H9 (cell line): ENCODE results near the gene NTSR2. TPM values are rescaled to one million over a fixed set of nuclear protein-coding genes. Genes with fewer than 3 reads are reported as not detected.

ENCODE experiments used
- DNase-seq: peaks from one replicate; pipeline ENCODE4 v3.0.0-alpha.2; 2017
- H2AFZ ChIP-seq: one replicate; pipeline ENCODE4 v1.6.1; 2013; ENCODE audit warnings: mild to moderate bottlenecking, low read length, control low read depth, moderate library complexity
- H2AK5ac ChIP-seq: 2 replicates; pipeline ENCODE4 v1.6.1; 2013; ENCODE audit warnings: low read length, control low read depth, mixed read lengths; ENCODE audit not compliant: insufficient read length
- H2BK120ac ChIP-seq: one replicate; pipeline ENCODE4 v1.6.1; 2013; ENCODE audit warnings: low read depth, mild to moderate bottlenecking, low read length, control low read depth, inconsistent platforms; ENCODE audit not compliant: poor library complexity, severe bottlenecking
- H2BK12ac ChIP-seq: 2 replicates; pipeline ENCODE4 v1.6.1; 2013; ENCODE audit warnings: low read length, control low read depth, mixed read lengths, low read depth; ENCODE audit not compliant: insufficient read length
- H2BK15ac ChIP-seq: 2 replicates; pipeline ENCODE4 v1.6.1; 2013; ENCODE audit warnings: low read depth, low read length, control low read depth
- H2BK20ac ChIP-seq: one replicate; pipeline ENCODE4 v1.6.1; 2013; ENCODE audit warnings: low read depth, mild to moderate bottlenecking, low read length, control low read depth, inconsistent platforms; ENCODE audit not compliant: poor library complexity, severe bottlenecking
- H2BK5ac ChIP-seq: 2 replicates; pipeline ENCODE4 v1.6.1; 2013; ENCODE audit warnings: low read length, control low read depth, mixed read lengths; ENCODE audit not compliant: insufficient read length
- H3K14ac ChIP-seq: 2 replicates; pipeline ENCODE4 v1.6.1; 2013; ENCODE audit warnings: low read length, control low read depth; ENCODE audit not compliant: insufficient read depth
- H3K18ac ChIP-seq: 2 replicates; pipeline ENCODE4 v1.6.1; 2013; ENCODE audit warnings: low read depth, mild to moderate bottlenecking, mixed read lengths, low read length, control low read depth; ENCODE audit not compliant: insufficient read length
- H3K23ac ChIP-seq: 2 replicates; pipeline ENCODE4 v1.6.1; 2013; ENCODE audit warnings: low read length, control low read depth, mixed read lengths, low read depth; ENCODE audit not compliant: insufficient read length
- H3K23me2 ChIP-seq: 2 replicates; pipeline ENCODE4 v1.6.1; 2013; ENCODE audit warnings: low read depth, mild to moderate bottlenecking, mixed read lengths, low read length, control low read depth; ENCODE audit not compliant: insufficient read length, poor library complexity, severe bottlenecking
- H3K27ac ChIP-seq: 2 replicates; pipeline ENCODE4 v1.5.1; 2013; ENCODE audit warnings: low read length, control low read depth, mixed read lengths, low read depth; ENCODE audit not compliant: insufficient read length
- H3K27me3 ChIP-seq: 2 replicates; pipeline ENCODE4 v1.6.1; 2013; ENCODE audit warnings: low read length, control low read depth, inconsistent platforms; ENCODE audit not compliant: insufficient read depth
- H3K4ac ChIP-seq: 2 replicates; pipeline ENCODE4 v1.6.1; 2013; ENCODE audit warnings: low read depth, mild to moderate bottlenecking, control low read depth, inconsistent platforms, low read length, moderate library complexity
- H3K4me1 ChIP-seq: 2 replicates; pipeline ENCODE4 v1.6.1; 2013; ENCODE audit warnings: low read length, control low read depth, inconsistent platforms; ENCODE audit not compliant: insufficient read depth
- H3K4me2 ChIP-seq: 2 replicates; pipeline ENCODE4 v1.6.1; 2013; ENCODE audit warnings: low read length, control low read depth, mixed read lengths; ENCODE audit not compliant: insufficient read length, insufficient read depth
- H3K56ac ChIP-seq: 2 replicates; pipeline ENCODE4 v1.6.1; 2013; ENCODE audit warnings: low read depth, mild to moderate bottlenecking, mixed read lengths, low read length, control low read depth; ENCODE audit not compliant: insufficient read length
- H3K79me1 ChIP-seq: 2 replicates; pipeline ENCODE4 v1.6.1; 2013; ENCODE audit warnings: low read depth, mild to moderate bottlenecking, moderate library complexity, low read length, control low read depth, inconsistent platforms; ENCODE audit not compliant: insufficient read depth, poor library complexity, severe bottlenecking
- H3K79me2 ChIP-seq: 2 replicates; pipeline ENCODE4 v1.6.1; 2013; ENCODE audit warnings: low read length, control low read depth, inconsistent platforms; ENCODE audit not compliant: insufficient read depth
- H3K9ac ChIP-seq: 2 replicates; pipeline ENCODE4 v1.6.1; 2013; ENCODE audit warnings: low read length, control low read depth, mixed read lengths; ENCODE audit not compliant: insufficient read length; ENCODE audit errors: extremely low read depth
- H3K9me3 ChIP-seq: one replicate; pipeline ENCODE4 v1.6.1; 2013; ENCODE audit warnings: low read depth, low read length, inconsistent platforms; ENCODE audit not compliant: control insufficient read depth
- H3T11ph ChIP-seq: one replicate; pipeline ENCODE4 v1.6.1; 2013; ENCODE audit warnings: mild to moderate bottlenecking, low read length, control low read depth, inconsistent platforms
- H4K20me1 ChIP-seq: one replicate; pipeline ENCODE4 v1.6.1; 2013; ENCODE audit not compliant: control insufficient read depth, insufficient read length, insufficient read depth
- H4K5ac ChIP-seq: 2 replicates; pipeline ENCODE4 v1.6.1; 2013; ENCODE audit warnings: low read depth, mild to moderate bottlenecking, mixed read lengths, low read length, control low read depth; ENCODE audit not compliant: insufficient read length
- H4K8ac ChIP-seq: replicated peaks from 2 replicates; pipeline ENCODE4 v1.6.1; 2013; ENCODE audit warnings: low read length, control low read depth, mixed read lengths, low read depth; ENCODE audit not compliant: insufficient read length
- H4K91ac ChIP-seq: 2 replicates; pipeline ENCODE4 v1.6.1; 2013; ENCODE audit warnings: low read depth, mild to moderate bottlenecking, moderate library complexity, mixed read lengths, low read length, control low read depth; ENCODE audit not compliant: insufficient read length
- H3K27ac Mint-ChIP-seq, 3 experiments: 2 replicates in 2 of 3; 3 replicates in 1 of 3; pipeline ENCODE4 v1.8.0; 2020 to 2021; ENCODE audit warnings: mixed read lengths in 3 of 3, mild to moderate bottlenecking in 1 of 3, moderate library complexity in 1 of 3
- H3K27me3 Mint-ChIP-seq: 2 replicates; pipeline ENCODE4 v1.8.0; 2021; ENCODE audit warnings: low read depth, mild to moderate bottlenecking, moderate library complexity, mixed read lengths
- H3K36me3 Mint-ChIP-seq, 3 experiments: 2 replicates in 2 of 3; 3 replicates in 1 of 3; pipeline ENCODE4 v1.8.0; 2020 to 2021; ENCODE audit warnings: low read depth in 3 of 3, mixed read lengths in 3 of 3; ENCODE audit not compliant: insufficient read depth in 1 of 3
- H3K4me1 Mint-ChIP-seq, 2 experiments: 2 replicates each; pipeline ENCODE4 v1.8.0; 2020; ENCODE audit warnings: mixed read lengths in 2 of 2
- H3K4me3 Mint-ChIP-seq, 2 experiments: 2 replicates in 1 of 2; 3 replicates in 1 of 2; pipeline ENCODE4 v1.8.0; 2020 to 2021; ENCODE audit warnings: mild to moderate bottlenecking in 2 of 2, mixed read lengths in 2 of 2, moderate library complexity in 1 of 2
- H3K9me3 Mint-ChIP-seq, 2 experiments: 2 replicates in 1 of 2; 3 replicates in 1 of 2; pipeline ENCODE4 v1.8.0; 2020; ENCODE audit warnings: mild to moderate bottlenecking in 2 of 2, mixed read lengths in 2 of 2, moderate library complexity in 1 of 2
- WGBS: extraction: QIAGEN DNeasy Blood & Tissue Kit; methylation state at CpG from one replicate; pipeline ENCODE4 v1.1.7; 2013; ENCODE audit warnings: missing lambda C conversion rate, low lambda C conversion rate, mixed read lengths; ENCODE audit not compliant: insufficient read length; ENCODE audit errors: extremely low coverage; 5-methylcytosine and 5-hydroxymethylcytosine counted together
- total RNA-seq: library from RNA; stranded (reverse); gene quantifications from 2 replicates; pipeline ENCODE4 v1.2.1, GENCODE V29; 2021
- TF ChIP-seq, protein P1 (sequence below): fragments of 200-600 bp; sonication (generic); conservative IDR thresholded peaks from 3 replicates; pipeline ENCODE4 v1.8.0; 2021; ENCODE audit warnings: antibody characterized with exemption, mild to moderate bottlenecking

Gene NTSR2
- total RNA-seq, 1 experiment from 2014 or later: not detected

DNA sequence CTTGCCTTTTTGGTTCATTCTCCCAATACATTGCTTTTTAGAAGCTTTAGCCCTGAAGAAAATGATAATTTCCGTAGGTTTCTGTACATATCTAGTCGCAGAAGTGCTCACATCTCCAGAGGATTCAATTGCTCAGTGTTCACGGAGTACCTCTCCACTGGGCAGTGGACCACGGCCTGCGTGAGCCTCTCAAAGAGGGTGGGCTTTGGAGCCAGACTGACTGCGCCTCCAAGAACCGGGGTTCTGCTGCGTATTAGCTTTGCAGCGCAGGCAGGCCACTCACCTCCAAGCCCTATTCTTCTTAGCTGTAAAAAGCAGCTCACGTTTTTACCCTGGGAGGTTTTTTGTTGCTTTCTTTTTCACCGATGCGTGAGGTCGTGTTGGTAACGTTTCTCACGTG, 35.4 kb downstream of the NTSR2 start:
- no peak overlapping the region for H3K9ac ChIP-seq

More for the DNA sequence above, 35.4 kb downstream of the NTSR2 start:
- Mint-ChIP-seq H3K9me3 (no peaks in the 10 kb centered on the region), H3K27ac (no peak overlapping the region), H3K27me3 (no peaks in the 10 kb centered on the region; the same call in 1 of the 2 replicates), H3K4me1 (peaks cover 0 to 3% of the 10 kb centered on the region in 2 experiments; a peak in 1 of 4 replicates), H3K4me3 (no peak overlapping the region), H3K36me3 (peaks cover 19 to 35% (median 29%) of the 10 kb centered on the region in 3 experiments)
- Histone ChIP-seq H3K18ac (no peak overlapping the region), H4K20me1 (no peaks in the 10 kb centered on the region), H4K8ac (no peak overlapping the region), H4K5ac (no peak overlapping the region), H3K23me2 (no peaks in the 10 kb centered on the region), H3K79me1 (no peaks in the 10 kb centered on the region), H3K4me2 (no peak overlapping the region), H3K79me2 (no peaks in the 10 kb centered on the region), H3K4me1 (no peaks in the 10 kb centered on the region), H2BK5ac (no peak overlapping the region), H3K27me3 (no peaks in the 10 kb centered on the region), H4K91ac (no peak overlapping the region), H2BK20ac (no peak overlapping the region), H3K9me3 (no peaks in the 10 kb centered on the region), H3K23ac (no peak overlapping the region), H2BK120ac (no peak overlapping the region), H3K14ac (no peak overlapping the region), H3T11ph (no peak overlapping the region), H2AFZ (no peak overlapping the region), H3K56ac (no peak overlapping the region), H3K27ac (no peak overlapping the region), H2BK15ac (no peak overlapping the region), H2AK5ac (no peak overlapping the region), H3K4ac (no peak overlapping the region), H2BK12ac (no peak overlapping the region)
- WGBS: no CpG with 5 or more reads among the region's 15 CpGs
- DNase-seq: no peak
- TF ChIP-seq, protein P1, sequence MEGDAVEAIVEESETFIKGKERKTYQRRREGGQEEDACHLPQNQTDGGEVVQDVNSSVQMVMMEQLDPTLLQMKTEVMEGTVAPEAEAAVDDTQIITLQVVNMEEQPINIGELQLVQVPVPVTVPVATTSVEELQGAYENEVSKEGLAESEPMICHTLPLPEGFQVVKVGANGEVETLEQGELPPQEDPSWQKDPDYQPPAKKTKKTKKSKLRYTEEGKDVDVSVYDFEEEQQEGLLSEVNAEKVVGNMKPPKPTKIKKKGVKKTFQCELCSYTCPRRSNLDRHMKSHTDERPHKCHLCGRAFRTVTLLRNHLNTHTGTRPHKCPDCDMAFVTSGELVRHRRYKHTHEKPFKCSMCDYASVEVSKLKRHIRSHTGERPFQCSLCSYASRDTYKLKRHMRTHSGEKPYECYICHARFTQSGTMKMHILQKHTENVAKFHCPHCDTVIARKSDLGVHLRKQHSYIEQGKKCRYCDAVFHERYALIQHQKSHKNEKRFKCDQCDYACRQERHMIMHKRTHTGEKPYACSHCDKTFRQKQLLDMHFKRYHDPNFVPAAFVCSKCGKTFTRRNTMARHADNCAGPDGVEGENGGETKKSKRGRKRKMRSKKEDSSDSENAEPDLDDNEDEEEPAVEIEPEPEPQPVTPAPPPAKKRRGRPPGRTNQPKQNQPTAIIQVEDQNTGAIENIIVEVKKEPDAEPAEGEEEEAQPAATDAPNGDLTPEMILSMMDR: no peak
